ENCODE measurements around the gene ODAD3.

GRCh38 chr19:11423791-11424181 lies 11.1 kb downstream of the ODAD3 start:
- no peak for TF ChIP-seq CTCF (IDR thresholded peaks at IDR 0.05)
- TF ChIP-seq POLR2A (IDR thresholded peaks at IDR 0.05) = no peak

Data from right lobe of liver (tissue), 4 donors.